GM19452 (cell line): ENCODE data around the gene SV2B.
A peak's percentile ranks its signal among the peaks of the same experiment; 100 is the strongest.

ENCODE experiments used
- ATAC-seq: cut with Tn5 transposase; IDR thresholded peaks from one replicate; pipeline ENCODE4 v1.9.1; 2021; ENCODE audit not compliant: unreplicated experiment

The SV2B gene

GRCh38 chr15:91135201-91136130 is 35.4 kb downstream of the SV2B start:
- peak; percentile 78 for ATAC-seq

GRCh38 chr15:91136386-91136923 is 36.4 kb downstream of the SV2B start:
- ATAC-seq = no peak

- no peak for ATAC-seq
These were observed 40.5 kb downstream of the SV2B start for GRCh38 chr15:91140601-91141000.

GRCh38 chr15:91141097-91141496 is 41.0 kb downstream of the SV2B start:
- no peak for ATAC-seq

GRCh38 chr15:91142106-91142744 is 42.2 kb downstream of the SV2B start:
- no peak for ATAC-seq

GRCh38 chr15:91142946-91143345 is 42.9 kb downstream of the SV2B start:
- ATAC-seq = no peak

- ATAC-seq = no peak
These were observed 46.7 kb downstream of the SV2B start for GRCh38 chr15:91146728-91147127.

- ATAC-seq = no peak
These were observed 48.2 kb downstream of the SV2B start for GRCh38 chr15:91148243-91148642.

- no peak for ATAC-seq
These were observed 50.6 kb downstream of the SV2B start for GRCh38 chr15:91150502-91151160.

- no peak for ATAC-seq
These were observed 51.9 kb downstream of the SV2B start for GRCh38 chr15:91151781-91152563.

- ATAC-seq = no peak
These were observed 53.0 kb downstream of the SV2B start for GRCh38 chr15:91152896-91153581.

- no peak for ATAC-seq
These were observed 53.9 kb downstream of the SV2B start for GRCh38 chr15:91153954-91154353.

- ATAC-seq = no peak
These were observed 56.2 kb downstream of the SV2B start for GRCh38 chr15:91156175-91156726.

- no peak for ATAC-seq
These were observed 58.6 kb downstream of the SV2B start for GRCh38 chr15:91158415-91159394.

GRCh38 chr15:91165850-91166249 is 65.8 kb downstream of the SV2B start:
- ATAC-seq = no peak

GRCh38 chr15:91168457-91168856 is 68.4 kb downstream of the SV2B start:
- ATAC-seq = no peak

- no peak for ATAC-seq
These were observed 71.3 kb downstream of the SV2B start for GRCh38 chr15:91171334-91171733.

GRCh38 chr15:91182101-91182500 is 82.0 kb downstream of the SV2B start:
- no peak for ATAC-seq

GRCh38 chr15:91183596-91183995 is 83.5 kb downstream of the SV2B start:
- ATAC-seq = no peak
